Calu3 (cell line): ENCODE results near the gene CCDC88A. TPM values are rescaled to one million over a fixed set of nuclear protein-coding genes. Genes with fewer than 3 reads are reported as not detected.

Experiments used
- Bru-seq: library from RNA; stranded (reverse); fragments of 400-500 nt; gene quantifications from one replicate; lab custom pipeline; 2021; lab: Mats Ljungman, UMichigan
- BruChase-seq, 2 experiments: library from RNA; stranded (reverse); fragments of 400-500 nt; gene quantifications; one replicate each; lab custom pipeline; 2021; lab: Mats Ljungman, UMichigan
- BruUV-seq: library from RNA; stranded (reverse); fragments of 400-500 nt; replicated peaks from 2 replicates; lab custom pipeline; 2021; lab: Mats Ljungman, UMichigan
- CTCF ChIA-PET: fragments of 300-600 bp; sonication (Branson Sonifier 250); formaldehyde crosslinking; loops from one replicate; lab custom pipeline; 2022; ENCODE audit warnings: antibody characterized with exemption; lab: Charles Lee
- DNase-seq: peaks from one replicate; pipeline ENCODE4 v3.0.0; 2022
- H3K27ac Mint-ChIP-seq: one replicate; pipeline ENCODE4 v1.8.0; 2022; ENCODE audit warnings: mixed read lengths; ENCODE audit not compliant: unreplicated experiment
- H3K27me3 Mint-ChIP-seq: one replicate; pipeline ENCODE4 v1.8.0; 2022; ENCODE audit warnings: mixed read lengths; ENCODE audit not compliant: unreplicated experiment
- H3K36me3 Mint-ChIP-seq: one replicate; pipeline ENCODE4 v1.8.0; 2022; ENCODE audit warnings: mild to moderate bottlenecking, moderate library complexity, mixed read lengths; ENCODE audit not compliant: insufficient read depth, unreplicated experiment
- H3K4me1 Mint-ChIP-seq: one replicate; pipeline ENCODE4 v1.8.0; 2022; ENCODE audit warnings: mild to moderate bottlenecking, low read depth, mixed read lengths; ENCODE audit not compliant: unreplicated experiment
- H3K4me3 Mint-ChIP-seq: one replicate; pipeline ENCODE4 v1.8.0; 2022; ENCODE audit warnings: mild to moderate bottlenecking, low read depth, moderate library complexity, mixed read lengths; ENCODE audit not compliant: unreplicated experiment
- H3K9me3 Mint-ChIP-seq: one replicate; pipeline ENCODE4 v1.8.0; 2022; ENCODE audit warnings: low read depth, mixed read lengths; ENCODE audit not compliant: unreplicated experiment
- CTCF ChIP-seq: fragments of 200-600 bp; IDR thresholded peaks from one replicate; pipeline ENCODE4 v1.8.0; 2022; ENCODE audit warnings: antibody characterized with exemption; ENCODE audit not compliant: unreplicated experiment
- intact Hi-C: fragments of 100-400 bp; cut with micrococcal nuclease; formaldehyde crosslinking; loops from one replicate; pipeline ENCODE4 v1.10.0; 2022; ENCODE audit not compliant: unreplicated experiment
- long read RNA-seq: library from polyadenylated mRNA; stranded (forward); transcript quantifications from one replicate; pipeline ENCODE4 v2.0.0, GENCODE V29; 2022
- total RNA-seq: library from RNA; stranded (reverse); gene quantifications from 2 replicates; pipeline ENCODE4 v1.2.3, GENCODE V29; 2022

The CCDC88A gene
- total RNA-seq, result 45.5 and 49.7 TPM in 2 replicates
- Bru-seq, nascent RNA, result percentile 71 among the genes with signal in this experiment
- BruChase-seq, experiment 1, labeled RNA remaining after a 6-hour chase, result percentile 77 among the genes with signal in this experiment
- BruChase-seq, experiment 2, labeled RNA remaining after a 2-hour chase, result percentile 70 among the genes with signal in this experiment
- long read RNA-seq, partial matches to known transcripts, result 3 of 7 reads
- long read RNA-seq, other reads (novel, unspliced or antisense), result 1 of 7 reads

GRCh38 chr2:55419679-55420438 is at the start of gene CCDC88A:
Gene CCDC88A (minus strand): TSS chr2:55419856. CDS start chr2:55419079, 777 bp downstream.
- Mint-ChIP-seq H3K4me1 (peaks cover 38% of the 10 kb centered on the region), H3K4me3 (peak within 1 kb of the TSS; percentile 96), H3K36me3 (peaks cover 42% of the 10 kb centered on the region), H3K27ac (peak within 1 kb of the TSS; percentile 91), H3K9me3 (no peaks in the 10 kb centered on the region), H3K27me3 (no peaks in the 10 kb centered on the region)
- peak; percentile 98 for DNase-seq
- intact Hi-C loops, result loop anchor here (5.0 kb wide), 2 partner anchors 53 to 118 kb away; no protein-coding TSS in a partner anchor
- no TSS peak for BruUV-seq
- CTCF ChIA-PET, result no interaction called here
- TF ChIP-seq CTCF, result no peak

GRCh38 chr2:55461679-55462078 is 42.0 kb upstream of the CCDC88A start:
- intact Hi-C loops, result no loop called here
- CTCF ChIA-PET, result no interaction called here
- no TSS peak for BruUV-seq

GRCh38 chr2:55460562-55460961 is 40.9 kb upstream of the CCDC88A start:
- DNase-seq, result no peak
- Mint-ChIP-seq H3K9me3 (no peaks in the 10 kb centered on the region), H3K27me3 (peaks cover 33% of the 10 kb centered on the region), H3K4me3 (no peak overlapping the region), H3K36me3 (no peaks in the 10 kb centered on the region), H3K4me1 (no peaks in the 10 kb centered on the region), H3K27ac (no peak overlapping the region)
- CTCF ChIA-PET, result no interaction called here
- no TSS peak for BruUV-seq
- intact Hi-C loops, result no loop called here
- TF ChIP-seq CTCF, result no peak

More at GRCh38 chr2:55461679-55462078, 42.0 kb upstream of the CCDC88A start:
- Mint-ChIP-seq H3K4me3 (no peak overlapping the region), H3K27ac (no peak overlapping the region), H3K4me1 (no peaks in the 10 kb centered on the region), H3K27me3 (peaks cover 43% of the 10 kb centered on the region), H3K9me3 (no peaks in the 10 kb centered on the region), H3K36me3 (no peaks in the 10 kb centered on the region)
- DNase-seq, result no peak
- no peak for TF ChIP-seq CTCF

GRCh38 chr2:55459714-55460274 is 40.1 kb upstream of the CCDC88A start:
- no TSS peak for BruUV-seq
- TF ChIP-seq CTCF, result no peak
- H3K36me3 Mint-ChIP-seq, result no peaks in the 10 kb centered on the region
- CTCF ChIA-PET, result no interaction called here
- no peak overlapping the region for H3K27ac Mint-ChIP-seq
- no peak for DNase-seq
- no peaks in the 10 kb centered on the region for H3K4me1 Mint-ChIP-seq
- no peaks in the 10 kb centered on the region for H3K9me3 Mint-ChIP-seq
- intact Hi-C loops, result no loop called here
- no peak overlapping the region for H3K4me3 Mint-ChIP-seq
- peaks cover 26% of the 10 kb centered on the region for H3K27me3 Mint-ChIP-seq
